ENCODE data around the gene UBE2E3.
A peak's percentile ranks its signal among the peaks of the same experiment; 100 is the strongest.
"Not testable (repeated sequence)": the region's sequence is repeated elsewhere in the genome, so short reads cannot be mapped to it uniquely, and the experiment has no call there.

The UBE2E3 gene

DNA sequence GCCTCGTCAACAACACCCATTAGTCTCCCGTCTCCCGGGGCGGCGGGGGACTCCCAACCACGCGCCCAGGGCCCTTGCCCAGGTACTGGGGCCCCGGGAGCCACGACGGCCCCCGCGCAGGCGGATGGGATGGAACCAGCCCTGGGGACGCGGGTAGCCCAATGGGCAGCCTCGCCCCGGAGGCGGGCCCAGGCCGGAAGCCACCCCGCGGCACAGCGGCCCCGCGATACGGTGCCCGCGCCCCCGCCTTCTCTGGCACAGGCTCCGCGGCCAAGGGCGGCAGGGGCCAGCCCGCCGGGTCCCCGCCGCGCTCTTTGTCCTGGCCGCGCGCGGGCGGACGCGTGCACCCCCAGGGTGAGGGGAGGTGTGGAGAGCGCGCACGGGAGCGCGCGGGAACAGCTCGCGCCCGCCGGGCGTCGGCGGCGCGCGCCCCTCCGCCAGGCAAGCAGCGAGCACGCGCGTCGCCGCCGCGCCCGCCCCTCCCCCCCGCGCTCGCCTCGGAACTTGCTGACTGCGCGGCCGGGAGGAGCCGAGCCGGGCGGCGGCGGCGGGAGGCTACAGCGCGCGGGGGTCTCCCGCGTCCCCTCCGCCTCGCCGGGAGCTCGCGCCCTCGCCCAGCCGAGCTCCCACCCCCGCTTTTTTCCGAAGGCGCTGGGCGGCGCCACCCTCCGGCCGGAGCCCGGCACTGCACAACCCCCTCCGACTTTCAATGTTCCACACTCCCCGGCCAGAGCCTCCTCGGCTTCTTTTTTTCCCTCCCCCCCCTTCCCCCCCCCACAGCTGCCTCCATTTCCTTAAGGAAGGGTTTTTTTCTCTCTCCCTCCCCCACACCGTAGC, at the start of gene UBE2E3:
Gene UBE2E3, plus strand, starts transcription at position 500 of the 837 bp plus-strand sequence. CDS start 1,438 bp downstream, outside the sequence.
- no peak for TF ChIP-seq ZFX (IDR thresholded peaks at IDR 0.05)
- TF ChIP-seq, protein P1, sequence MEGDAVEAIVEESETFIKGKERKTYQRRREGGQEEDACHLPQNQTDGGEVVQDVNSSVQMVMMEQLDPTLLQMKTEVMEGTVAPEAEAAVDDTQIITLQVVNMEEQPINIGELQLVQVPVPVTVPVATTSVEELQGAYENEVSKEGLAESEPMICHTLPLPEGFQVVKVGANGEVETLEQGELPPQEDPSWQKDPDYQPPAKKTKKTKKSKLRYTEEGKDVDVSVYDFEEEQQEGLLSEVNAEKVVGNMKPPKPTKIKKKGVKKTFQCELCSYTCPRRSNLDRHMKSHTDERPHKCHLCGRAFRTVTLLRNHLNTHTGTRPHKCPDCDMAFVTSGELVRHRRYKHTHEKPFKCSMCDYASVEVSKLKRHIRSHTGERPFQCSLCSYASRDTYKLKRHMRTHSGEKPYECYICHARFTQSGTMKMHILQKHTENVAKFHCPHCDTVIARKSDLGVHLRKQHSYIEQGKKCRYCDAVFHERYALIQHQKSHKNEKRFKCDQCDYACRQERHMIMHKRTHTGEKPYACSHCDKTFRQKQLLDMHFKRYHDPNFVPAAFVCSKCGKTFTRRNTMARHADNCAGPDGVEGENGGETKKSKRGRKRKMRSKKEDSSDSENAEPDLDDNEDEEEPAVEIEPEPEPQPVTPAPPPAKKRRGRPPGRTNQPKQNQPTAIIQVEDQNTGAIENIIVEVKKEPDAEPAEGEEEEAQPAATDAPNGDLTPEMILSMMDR (conservative IDR thresholded peaks at IDR 0.05): peak; percentile 71
- peak within 1 kb of the TSS; percentile 81 for H3K27ac ChIP-seq

DNA sequence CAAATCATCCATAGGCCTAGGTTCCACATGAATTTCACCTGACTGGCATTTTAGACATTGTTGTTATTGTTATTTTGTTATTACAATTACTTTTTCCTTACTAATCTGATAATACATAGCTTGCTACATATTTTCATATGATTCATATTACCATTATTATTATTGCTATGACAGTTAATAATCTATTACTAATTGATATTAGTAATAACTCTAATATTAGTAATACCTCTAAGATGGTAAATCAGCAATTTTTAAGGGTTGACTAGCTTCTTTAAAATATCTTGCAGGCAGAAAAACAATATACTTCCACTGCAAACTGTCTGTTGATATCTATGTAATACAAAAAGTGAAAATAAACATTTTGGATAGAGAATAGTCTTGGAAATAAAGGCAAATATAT, 48.6 kb upstream of the UBE2E3 start:
- TF ChIP-seq, protein P1 (conservative IDR thresholded peaks at IDR 0.05): no peak
- TF ChIP-seq ZFX (IDR thresholded peaks at IDR 0.05): no peak
- no peak overlapping the region for H3K27ac ChIP-seq

DNA sequence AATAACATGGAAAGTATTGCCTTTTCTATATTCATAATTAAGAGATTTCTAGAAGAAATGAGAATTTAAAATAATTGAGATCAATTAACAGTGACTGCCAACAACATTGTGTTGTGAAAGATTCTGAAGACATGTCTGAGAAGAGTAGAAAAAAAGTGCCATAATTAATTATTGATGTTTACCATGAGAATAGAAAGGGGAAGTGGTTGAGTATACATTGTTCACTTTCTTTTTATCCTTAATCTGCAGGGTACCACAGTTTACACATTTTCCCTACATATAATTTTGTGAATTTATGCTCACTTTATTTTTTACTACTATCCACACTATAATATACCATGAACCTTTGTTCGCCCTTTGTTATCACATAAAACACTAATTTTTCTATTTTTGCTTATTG, 47.1 kb upstream of the UBE2E3 start:
- no peak overlapping the region for H3K27ac ChIP-seq
- TF ChIP-seq, protein P1 (conservative IDR thresholded peaks at IDR 0.05): no peak
- TF ChIP-seq ZFX (IDR thresholded peaks at IDR 0.05): no peak

DNA sequence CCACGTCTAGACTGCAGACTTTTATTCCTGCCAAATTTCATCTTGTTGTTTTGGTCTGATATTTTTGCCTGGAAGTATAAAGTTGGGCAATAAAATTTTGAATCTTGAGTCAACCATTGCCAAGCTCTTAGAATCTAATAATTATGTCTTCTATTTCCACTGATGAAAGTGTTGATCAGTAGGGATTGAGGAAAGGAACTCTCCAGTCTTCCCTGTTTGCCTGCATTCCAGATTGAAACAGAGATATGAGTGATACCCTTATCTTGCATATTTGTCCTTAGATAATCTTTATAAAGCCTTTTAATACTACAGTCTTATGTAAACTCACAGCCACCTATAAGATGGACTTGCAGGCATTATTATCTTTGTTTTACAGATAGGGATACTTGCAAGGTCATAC, 45.5 kb upstream of the UBE2E3 start:
- TF ChIP-seq ZFX (IDR thresholded peaks at IDR 0.05): no peak
- TF ChIP-seq, protein P1 (conservative IDR thresholded peaks at IDR 0.05): no peak
- no peak overlapping the region for H3K27ac ChIP-seq

DNA sequence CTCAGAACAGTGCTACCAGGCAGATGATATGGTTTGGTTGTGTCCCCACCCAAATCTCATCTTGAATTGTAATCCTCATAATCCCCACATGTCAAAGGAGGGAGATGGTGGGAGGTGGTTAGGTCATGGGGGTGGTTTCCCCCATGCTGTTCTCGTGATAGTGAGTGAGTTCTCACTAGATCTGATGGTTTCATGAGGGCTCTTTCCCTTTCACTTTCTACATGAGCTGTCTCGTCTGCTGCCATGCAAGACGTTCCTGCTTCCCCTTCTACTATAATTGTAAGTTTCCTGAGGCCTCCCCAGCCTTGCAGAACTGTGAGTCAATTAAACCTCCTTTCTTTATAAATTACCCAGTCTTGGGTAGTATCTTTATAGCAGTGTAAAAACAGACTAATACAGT, 42.9 kb upstream of the UBE2E3 start:
- not testable (repeated sequence) for H3K27ac ChIP-seq

DNA sequence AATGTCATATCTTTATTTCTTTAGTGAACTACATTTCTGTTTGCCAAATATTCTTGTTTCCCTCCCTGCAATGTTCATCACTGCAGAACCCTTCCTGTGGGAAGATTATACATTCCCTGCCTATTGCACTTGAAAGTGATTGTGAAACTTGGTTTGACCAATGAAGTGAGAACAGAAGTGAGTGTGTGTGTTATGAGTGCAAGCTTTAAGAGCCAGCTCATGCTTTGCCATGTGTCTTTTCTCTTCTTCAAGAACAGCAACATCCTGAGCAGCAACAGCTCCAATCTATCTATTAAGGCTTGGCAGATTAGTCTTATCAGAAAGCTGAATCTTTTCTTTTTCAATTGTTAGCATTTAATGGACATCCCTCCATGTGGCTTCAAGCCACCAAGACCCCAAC, 42.0 kb upstream of the UBE2E3 start:
- no peak overlapping the region for H3K27ac ChIP-seq
- no peak for TF ChIP-seq ZFX (IDR thresholded peaks at IDR 0.05)
- TF ChIP-seq, protein P1 (conservative IDR thresholded peaks at IDR 0.05): no peak

DNA sequence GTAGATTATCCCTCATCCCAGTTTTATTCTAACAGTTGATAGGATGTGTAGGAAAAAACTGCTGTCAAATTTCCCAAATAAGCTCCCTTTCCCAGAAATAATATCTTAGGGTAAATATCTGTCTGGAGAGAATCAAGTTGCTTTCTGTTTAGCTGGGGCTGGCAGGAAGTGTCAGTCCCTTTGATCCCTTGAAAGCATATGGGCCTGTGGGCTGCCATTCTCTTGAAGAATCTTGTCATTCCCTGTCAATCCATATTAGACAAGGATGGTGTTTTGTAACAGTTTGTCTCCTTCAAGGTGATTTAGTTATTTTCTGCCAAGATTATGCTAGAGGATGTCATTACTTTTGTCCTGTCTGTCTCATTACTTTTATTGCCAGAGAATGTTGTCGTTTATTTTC, 37.1 kb upstream of the UBE2E3 start:
- no peak for TF ChIP-seq ZFX (IDR thresholded peaks at IDR 0.05)
- TF ChIP-seq, protein P1 (conservative IDR thresholded peaks at IDR 0.05): no peak
- H3K27ac ChIP-seq: no peak overlapping the region

DNA sequence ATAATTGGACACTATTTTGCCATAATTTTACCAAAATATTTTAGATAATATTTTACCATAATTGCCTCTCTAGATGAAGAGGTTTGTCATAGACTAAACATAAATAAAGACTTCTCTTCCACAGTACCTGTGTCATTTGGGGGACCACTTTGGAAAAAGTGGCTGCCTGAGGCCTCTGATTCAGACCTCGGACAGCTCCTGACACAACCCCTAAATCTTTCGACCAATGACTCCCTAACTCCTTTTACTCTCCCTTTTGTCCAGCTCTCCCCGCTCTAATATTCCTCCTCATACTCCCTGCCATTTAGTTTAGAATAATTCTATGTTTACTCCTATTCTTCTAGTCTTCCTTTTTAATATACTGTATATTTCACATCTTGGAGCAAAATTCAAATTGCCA, 36.0 kb upstream of the UBE2E3 start:
- no peak overlapping the region for H3K27ac ChIP-seq
- TF ChIP-seq, protein P1 (conservative IDR thresholded peaks at IDR 0.05): no peak
- no peak for TF ChIP-seq ZFX (IDR thresholded peaks at IDR 0.05)

Measured in C4-2B (cell line).